Measurements from ENCODE around the gene CNN1.
"Not testable (repeated sequence)": the region's sequence is repeated elsewhere in the genome, so short reads cannot be mapped to it uniquely, and the experiment has no call there.

Gene CNN1

DNA sequence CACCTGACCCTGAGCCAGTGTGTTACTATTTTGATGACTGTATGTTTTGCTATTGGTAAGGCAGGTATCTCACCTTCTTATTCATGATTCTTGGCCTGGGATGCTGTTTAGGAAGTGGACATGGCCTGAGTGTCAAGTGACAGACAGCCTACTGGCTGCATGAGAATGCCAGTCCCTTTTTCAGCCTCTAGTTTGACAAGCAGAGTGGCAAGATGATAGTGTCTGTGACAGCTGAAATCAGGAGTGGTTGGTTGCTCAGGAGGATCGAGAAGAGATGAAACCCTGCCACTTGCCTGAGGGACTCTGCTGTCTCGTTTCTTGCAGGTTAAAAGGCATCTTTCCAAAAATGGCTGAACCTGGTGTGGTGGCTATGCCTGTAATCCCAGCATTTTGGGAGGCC, 27.5 kb downstream of the CNN1 start:
- DNase-seq: no peak

DNA sequence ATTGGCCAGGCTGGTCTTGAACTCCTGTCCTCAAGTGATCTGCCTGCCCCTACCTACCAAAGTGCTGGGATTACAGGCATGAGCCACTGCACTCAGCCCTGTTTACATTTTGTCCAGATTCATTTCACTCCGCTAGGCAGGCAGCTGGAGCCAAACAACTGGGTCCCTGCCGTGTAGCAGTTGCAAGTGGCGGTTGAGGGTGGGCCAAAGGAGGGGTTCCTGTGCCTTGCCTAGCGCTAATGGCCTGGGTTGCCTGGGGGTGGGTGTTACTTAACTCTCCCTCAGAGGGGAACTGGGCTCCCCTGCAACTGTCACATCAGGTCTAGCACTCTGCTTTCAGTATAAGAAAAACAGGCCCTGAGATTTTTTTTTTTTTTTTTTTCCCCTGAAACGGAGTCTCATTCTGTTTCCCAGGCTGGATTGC, 31.4 kb downstream of the CNN1 start:
- no peak for DNase-seq

DNA sequence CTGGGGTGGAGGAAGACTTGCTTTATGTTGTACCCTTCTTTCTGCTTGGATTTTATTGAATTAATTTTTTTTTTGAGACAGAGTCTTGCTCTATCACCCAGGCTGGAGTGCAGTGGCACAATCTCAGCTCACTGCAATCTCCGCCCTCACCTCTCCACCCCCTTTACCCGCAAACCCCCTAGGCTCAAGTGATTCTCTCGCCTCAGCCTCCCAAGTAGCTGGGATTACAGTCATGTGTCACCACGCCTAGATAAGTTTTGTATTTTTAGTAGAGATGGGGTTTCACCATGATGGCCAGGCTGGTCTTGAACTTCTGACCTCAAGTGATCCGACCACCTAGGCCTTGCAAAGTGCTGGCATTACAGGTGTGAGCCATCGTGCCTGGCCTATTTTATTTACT, 34.7 kb downstream of the CNN1 start:
- not testable (repeated sequence) for DNase-seq

GRCh38 chr19:11573763-11574162, 35.1 kb downstream of the CNN1 start:
- DNase-seq: not testable (repeated sequence)

GRCh38 chr19:11574689-11575088, 36.0 kb downstream of the CNN1 start:
- no peak for DNase-seq

DNA sequence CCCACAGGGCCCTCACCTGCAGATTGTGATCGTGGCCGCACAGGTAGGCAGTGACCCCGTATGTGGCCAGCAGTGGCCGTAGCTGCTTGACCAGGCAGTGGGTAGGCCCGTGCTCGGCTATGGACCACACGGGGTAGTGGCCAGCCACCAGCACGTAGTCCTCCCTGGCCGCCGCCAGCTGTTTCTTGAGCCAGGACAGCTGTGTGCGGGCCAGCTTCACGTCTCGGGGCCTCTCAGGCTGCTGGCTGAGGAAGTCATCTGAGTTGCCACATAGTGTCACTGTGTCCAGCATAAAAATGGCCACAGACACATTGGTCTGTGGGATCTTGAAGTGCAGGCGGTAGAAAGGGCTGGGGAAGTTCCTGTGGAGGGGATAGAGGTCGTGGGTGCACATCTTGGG, 37.6 kb downstream of the CNN1 start:
- DNase-seq: no peak

- peak; percentile 9 for DNase-seq
These were observed 39.0 kb downstream of the CNN1 start, which contains the start of gene ACP5 for GRCh38 chr19:11577451-11578257. Gene ACP5, minus strand, starts transcription at chr19:11577645. Its CDS starts 328 bp downstream, at chr19:11577317.

DNA sequence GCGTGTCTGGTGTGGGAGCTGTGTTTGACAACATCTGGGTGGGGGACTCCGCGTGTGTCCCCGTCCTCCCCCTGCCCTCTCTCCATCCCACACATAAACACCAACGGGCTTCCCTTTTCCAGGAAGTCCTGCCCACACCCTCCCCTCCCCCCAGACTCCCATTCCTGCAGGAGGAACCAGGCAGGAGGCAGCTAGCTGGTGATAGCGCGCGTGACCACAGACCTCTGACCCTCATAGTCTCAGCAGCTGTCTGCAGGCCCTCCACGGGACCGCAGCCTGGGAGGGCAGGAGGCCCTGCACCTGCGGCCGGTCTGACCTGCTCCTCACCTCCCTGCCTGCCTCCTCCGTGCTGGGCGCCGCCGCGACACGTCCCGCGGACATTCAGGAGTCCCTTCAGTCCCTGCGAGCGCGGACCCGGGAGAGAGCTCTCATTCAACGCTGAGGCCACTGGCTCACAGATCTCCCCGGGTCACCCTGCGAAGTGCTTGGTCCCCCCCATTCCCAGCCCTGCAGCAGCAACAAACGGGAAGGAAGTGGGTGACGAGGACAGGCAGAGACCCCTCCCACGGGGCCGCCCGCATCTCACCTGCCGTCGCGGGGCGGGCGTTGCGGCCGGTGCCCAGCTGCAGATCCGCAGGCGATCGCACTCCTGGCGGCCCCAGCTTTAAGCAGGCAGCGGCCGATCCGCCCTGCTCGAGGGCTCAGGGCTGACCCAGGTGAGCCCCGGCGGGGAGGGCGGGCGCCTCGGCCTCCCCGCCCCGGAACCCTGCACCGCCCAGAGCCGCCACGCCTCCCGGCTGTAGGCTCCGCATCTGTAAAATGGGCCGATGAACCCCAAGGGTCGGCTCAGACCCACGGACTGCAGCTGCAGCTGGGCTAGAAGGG, 39.8 kb downstream of the CNN1 start:
- peak; percentile 4 for DNase-seq

- no peak for DNase-seq
These were observed 41.5 kb downstream of the CNN1 start for GRCh38 chr19:11580116-11580515.

DNA sequence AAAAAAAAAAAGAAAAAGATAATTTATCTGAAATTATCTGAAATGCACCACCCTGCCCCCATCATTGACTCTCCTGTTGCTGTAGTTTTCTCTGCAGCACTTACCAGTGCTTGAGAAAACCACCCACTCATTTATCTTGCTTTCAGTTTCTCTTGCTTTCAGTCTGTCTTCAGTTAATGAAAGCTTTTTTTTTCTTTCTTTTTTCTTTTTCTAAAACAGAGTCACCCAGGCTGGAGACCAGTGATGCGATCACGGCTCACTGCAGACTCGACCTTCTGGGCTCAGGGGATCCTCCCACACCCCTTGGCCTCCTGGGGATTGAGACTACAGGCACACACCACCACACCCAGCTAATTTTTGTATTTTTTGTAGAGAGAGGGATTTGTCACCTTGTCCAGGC, 43.1 kb downstream of the CNN1 start:
- DNase-seq: no peak

GRCh38 chr19:11586331-11586730, 47.7 kb downstream of the CNN1 start:
- no peak for DNase-seq

DNA sequence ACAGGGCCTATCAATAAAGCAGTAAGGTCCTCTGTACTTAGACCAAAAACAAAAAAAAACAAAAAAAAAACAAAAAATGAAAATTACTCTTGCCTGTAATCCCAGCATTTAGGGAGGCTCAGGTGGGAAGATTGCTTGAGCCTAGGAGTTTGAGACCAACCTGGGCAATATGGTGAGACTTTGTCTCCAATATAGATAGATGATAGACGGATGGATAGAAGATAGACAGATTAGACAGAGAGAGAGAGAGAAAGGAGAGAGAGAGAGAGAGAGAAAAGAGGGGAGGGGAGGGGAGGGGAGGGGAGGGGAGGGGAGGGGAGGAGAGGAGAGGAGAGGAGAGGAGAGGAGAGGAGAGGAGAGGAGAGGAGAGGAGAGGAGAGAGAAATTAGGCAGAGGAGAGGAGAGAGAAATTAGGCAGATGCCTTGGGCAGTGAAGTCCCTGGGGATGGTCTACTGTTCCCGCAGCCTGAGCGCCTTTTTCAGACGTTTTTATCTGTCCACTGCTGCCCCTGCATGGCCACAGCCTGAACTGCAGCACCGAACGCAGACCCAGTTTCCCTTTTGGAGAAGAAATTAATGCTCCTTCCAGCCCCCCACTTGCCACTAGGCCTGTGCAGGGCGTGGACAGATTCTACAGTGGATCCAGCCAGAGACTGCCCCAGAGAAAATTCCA, 48.8 kb downstream of the CNN1 start:
- DNase-seq: peak; percentile 62

DNA sequence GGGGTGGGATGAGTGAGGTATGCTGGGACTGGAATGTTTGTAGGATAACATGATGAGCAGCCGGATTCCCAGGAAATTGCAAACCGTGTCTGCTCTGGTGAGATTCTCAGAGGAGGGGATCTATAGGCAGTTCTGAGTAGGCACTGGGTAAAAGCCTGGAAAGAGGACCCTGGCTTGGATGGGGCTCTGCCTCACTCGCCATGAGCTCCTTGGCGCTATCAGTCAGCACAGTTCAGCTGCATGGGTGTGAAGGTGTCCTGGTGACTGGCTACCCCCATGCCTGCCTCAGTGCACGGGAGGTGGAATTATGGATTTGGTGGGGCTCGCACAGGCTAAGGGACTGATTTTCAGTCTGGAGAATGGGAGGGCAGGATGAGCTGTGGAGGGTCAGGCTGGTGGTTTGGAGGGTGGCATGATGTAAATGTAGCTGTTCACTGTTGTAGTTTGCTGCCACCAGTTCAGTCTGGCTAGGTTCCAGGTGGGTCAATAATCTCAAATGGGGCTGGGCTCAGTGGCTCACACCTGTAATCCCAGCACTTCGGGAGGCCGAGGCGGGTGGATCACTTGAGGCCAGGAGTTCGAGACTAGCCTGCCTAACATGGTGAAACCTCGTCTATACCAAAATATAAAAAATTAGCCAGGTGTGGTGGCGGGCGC, 49.5 kb downstream of the CNN1 start:
- DNase-seq: no peak

DNA sequence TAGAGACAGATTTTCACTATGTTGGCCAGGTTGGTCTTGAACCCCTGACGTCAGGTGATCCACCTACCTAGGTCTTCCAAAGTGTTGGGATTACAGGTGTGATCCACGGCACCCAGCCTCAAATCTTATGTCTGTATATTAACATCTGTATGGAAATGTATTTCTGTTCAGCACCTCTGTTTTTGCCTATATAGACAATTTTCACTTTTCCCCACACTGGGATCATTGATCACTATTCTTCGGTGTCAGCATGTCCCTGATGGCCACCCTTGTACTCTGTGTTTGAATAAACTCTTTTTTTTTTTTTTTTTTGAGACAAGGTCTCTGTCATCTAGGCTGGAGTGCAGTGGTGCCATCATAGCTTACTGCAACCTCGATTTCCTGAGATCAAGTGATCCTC, 55.4 kb downstream of the CNN1 start:
- DNase-seq: no peak

DNA sequence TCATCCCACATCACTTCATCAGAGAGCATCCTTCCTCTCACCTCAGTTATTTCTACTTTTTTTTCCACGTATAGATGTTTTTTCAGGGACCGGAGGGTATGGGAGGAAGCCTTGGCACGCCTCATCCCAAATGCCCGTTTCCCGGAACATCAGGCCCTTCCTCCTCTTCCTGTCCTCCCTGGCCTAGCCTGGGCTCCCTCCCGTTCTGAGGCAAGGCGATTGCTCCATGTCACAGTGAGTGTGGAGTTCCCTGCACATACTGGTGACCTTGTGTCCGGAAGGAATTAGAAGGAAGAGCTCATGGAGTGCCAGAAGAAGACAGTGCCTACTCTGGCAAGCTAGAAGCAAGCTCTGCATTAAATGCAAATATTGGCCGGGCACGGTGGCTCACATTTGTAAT, 57.5 kb downstream of the CNN1 start:
- no peak for DNase-seq

- peak; percentile 98 for DNase-seq
These were observed 58.8 kb downstream of the CNN1 start, which contains the start of gene ZNF627 for GRCh38 chr19:11597202-11598102. Gene ZNF627, plus strand, starts transcription at chr19:11597483. Its CDS starts 145 bp downstream, at chr19:11597628.

GRCh38 chr19:11598103-11598483, 59.4 kb downstream of the CNN1 start:
- no peak for DNase-seq

- no peak for DNase-seq
These were observed 60.1 kb downstream of the CNN1 start for GRCh38 chr19:11598746-11599145.

GRCh38 chr19:11599704-11600103, 61.1 kb downstream of the CNN1 start:
- DNase-seq: not testable (repeated sequence)

Data from fibroblast of skin of abdomen (primary cell).